ENCODE measurements around the gene MED10.

The MED10 gene

GRCh38 chr5:6398570-6399230 is 20.4 kb upstream of the MED10 start:
- no peak for DNase-seq

- no peak for DNase-seq
Measured at GRCh38 chr5:6397536-6398269, 19.4 kb upstream of the MED10 start.

- no peak for DNase-seq
Measured at GRCh38 chr5:6396836-6397535, 18.6 kb upstream of the MED10 start.

- DNase-seq, result no peak
Measured at GRCh38 chr5:6396043-6396442, 17.7 kb upstream of the MED10 start.

- DNase-seq, result no peak
Measured at GRCh38 chr5:6395621-6396020, 17.3 kb upstream of the MED10 start.

GRCh38 chr5:6395102-6395445 is 16.7 kb upstream of the MED10 start:
- DNase-seq, result no peak

GRCh38 chr5:6394429-6395101 is 16.2 kb upstream of the MED10 start:
- no peak for DNase-seq

- no peak for DNase-seq
Measured at GRCh38 chr5:6393596-6394194, 15.3 kb upstream of the MED10 start.

- no peak for DNase-seq
Measured at GRCh38 chr5:6392561-6392960, 14.2 kb upstream of the MED10 start.

- DNase-seq, result no peak
Measured at GRCh38 chr5:6391151-6391550, 12.8 kb upstream of the MED10 start.

- no peak for DNase-seq
Measured at GRCh38 chr5:6389946-6390530, 11.7 kb upstream of the MED10 start.

- DNase-seq, result no peak
Measured at GRCh38 chr5:6389397-6389796, 11.1 kb upstream of the MED10 start.

GRCh38 chr5:6387970-6388369 is 9.6 kb upstream of the MED10 start:
- no peak for DNase-seq

- DNase-seq, result no peak
Measured at GRCh38 chr5:6386271-6386670, 7.9 kb upstream of the MED10 start.

GRCh38 chr5:6384856-6385255 is 6.5 kb upstream of the MED10 start:
- DNase-seq, result no peak

GRCh38 chr5:6383376-6383775 is 5.0 kb upstream of the MED10 start:
- DNase-seq, result no peak

GRCh38 chr5:6379246-6379645 is 899 bp upstream of the MED10 start:
- no peak for DNase-seq

- DNase-seq, result no peak
Measured at GRCh38 chr5:6378766-6379103, 388 bp upstream of the MED10 start.

GRCh38 chr5:6377582-6377904 is 804 bp downstream of the MED10 start:
- no peak for DNase-seq

GRCh38 chr5:6376974-6377520 is 1.3 kb downstream of the MED10 start:
- no peak for DNase-seq

- DNase-seq, result no peak
Measured at GRCh38 chr5:6373081-6373846, 5.1 kb downstream of the MED10 start.

All from activated CD4-positive, alpha-beta T cell treated with anti-CD3 and anti-CD28 coated beads for 4 hours (primary cell).